NB4 (cell line): ENCODE data around the gene GNE.
"Not testable (repeated sequence)": the region's sequence is repeated elsewhere in the genome, so short reads cannot be mapped to it uniquely, and the experiment has no call there.

Experiments
- CTCF ChIP-seq: IDR thresholded peaks from one replicate; pipeline ENCODE4 v1.5.1; 2012; ENCODE audit warnings: low read depth, low read length
- POLR2A ChIP-seq: IDR thresholded peaks from 2 replicates; pipeline ENCODE4 v1.6.1; 2011; ENCODE audit warnings: mild to moderate bottlenecking; ENCODE audit not compliant: insufficient read length; ENCODE audit errors: extremely low read depth

- not testable (repeated sequence) for TF ChIP-seq CTCF, POLR2A
Measured at GRCh38 chr9:36176496-36176895, 81.8 kb downstream of the GNE start.
